Amniotic epithelial cell (primary cell): ENCODE measurements around the gene CTBP2.

ENCODE experiments used
- DNase-seq: peaks from one replicate; pipeline ENCODE4 v3.0.0-alpha.2; 2010; ENCODE audit warnings: low read depth

Gene CTBP2

GRCh38 chr10:125024497-125025234 lies 135.7 kb downstream of the CTBP2 start:
- DNase-seq, result no peak

GRCh38 chr10:125023862-125024496 lies 136.4 kb downstream of the CTBP2 start:
- DNase-seq, result no peak

- no peak for DNase-seq
Measured at GRCh38 chr10:125023255-125023654, 137.1 kb downstream of the CTBP2 start.

GRCh38 chr10:125022671-125023070 lies 137.7 kb downstream of the CTBP2 start:
- DNase-seq, result no peak

GRCh38 chr10:125021686-125022344 lies 138.5 kb downstream of the CTBP2 start:
- DNase-seq, result no peak

- no peak for DNase-seq
Measured at GRCh38 chr10:125020871-125021270, 139.5 kb downstream of the CTBP2 start.

- DNase-seq, result no peak
Measured at GRCh38 chr10:125020386-125020785, 140.0 kb downstream of the CTBP2 start.

GRCh38 chr10:125018576-125019143 lies 141.7 kb downstream of the CTBP2 start:
- no peak for DNase-seq

GRCh38 chr10:125017547-125018298 lies 142.6 kb downstream of the CTBP2 start:
- DNase-seq, result no peak

- DNase-seq, result no peak
Measured at GRCh38 chr10:125016611-125017202, 143.7 kb downstream of the CTBP2 start.

GRCh38 chr10:125016123-125016522 lies 144.2 kb downstream of the CTBP2 start:
- no peak for DNase-seq

- no peak for DNase-seq
Measured at GRCh38 chr10:125015356-125015944, 144.9 kb downstream of the CTBP2 start.

GRCh38 chr10:125014836-125015355 lies 145.5 kb downstream of the CTBP2 start:
- DNase-seq, result no peak

- no peak for DNase-seq
Measured at GRCh38 chr10:125014086-125014830, 146.1 kb downstream of the CTBP2 start.

GRCh38 chr10:125013529-125013872 lies 146.9 kb downstream of the CTBP2 start:
- no peak for DNase-seq

- DNase-seq, result no peak
Measured at GRCh38 chr10:125012851-125013528, 147.4 kb downstream of the CTBP2 start.

GRCh38 chr10:125011926-125012705 lies 148.2 kb downstream of the CTBP2 start:
- DNase-seq, result no peak

GRCh38 chr10:125011171-125011925 lies 149.0 kb downstream of the CTBP2 start:
- DNase-seq, result no peak
